ENCODE data around the gene EPHB3. TPM values are rescaled to one million over a fixed set of nuclear protein-coding genes. Genes with fewer than 3 reads are reported as not detected.

The EPHB3 gene
- total and polyA plus RNA-seq, 10 of the 15 experiments (the other 5 are each of a cell fraction or from before 2014, with no cell fraction given), result 0.09 TPM; not detected in 9

- intact Hi-C loops (cut with micrococcal nuclease; ENCODE audit: unreplicated experiment) (loop anchor here (5.0 kb wide), 3 partner anchors 76 to 646 kb away; no protein-coding TSS in a partner anchor), in situ Hi-C loops (cut with MboI) (no loop called here)
- ChIA-PET SMC1A (ENCODE audit: uncharacterized antibody, unreplicated experiment) (interaction anchor here (1.2 to 2.1 kb wide), 2 partner anchors 25 to 172 kb away, joined by 3 to 10 read pairs; no protein-coding TSS in a partner anchor), CTCF (interaction anchor here (0.7 to 4.9 kb wide), 3 partner anchors 18 to 648 kb away, joined by 3 to 31 read pairs (median 3); no protein-coding TSS in a partner anchor), POLR2A (no interaction called here), RAD21 (ENCODE audit: unreplicated experiment) (no interaction called here)
- FAIRE-seq (no peak), DNase-seq (ENCODE audit: low read depth, low spot score) (no peak), ATAC-seq (no peak)
- H3K27me3 ChIP-seq (replicated peaks in 1 of 2; ENCODE audit: control insufficient read depth in 2 of 2, insufficient read depth in 2 of 2, low read length in 1 of 2), result peaks cover 0 to 1% of the 10 kb centered on the region in 2 experiments; a peak in 2 of 4 replicates
- no peak overlapping the region for H3K4me3 ChIP-seq
- H3K36me3 ChIP-seq (ENCODE audit: control insufficient read depth in 2 of 2, insufficient read depth in 2 of 2, low read length in 1 of 2), result no peaks in the 10 kb centered on the region
- no peak overlapping the region for H3K4me2 ChIP-seq (ENCODE audit: control insufficient read depth, insufficient read depth)
- 65% methylated on average over 6 of the region's 6 CpGs for WGBS (ENCODE audit: insufficient coverage, insufficient replicate concordance, low lambda C conversion rate, missing lambda C conversion rate)
- no peak overlapping the region for H3K9ac ChIP-seq (ENCODE audit: control insufficient read depth, insufficient read depth, low read length)
- H3K27ac ChIP-seq (ENCODE audit: control insufficient read depth, insufficient read depth), result no peak overlapping the region
- BruUV-seq (replicated peaks), result no TSS peak
- H3K4me1 ChIP-seq (ENCODE audit: control insufficient read depth, insufficient read depth, low read length), result no peaks in the 10 kb centered on the region
- TF ChIP-seq STAT3 (IDR thresholded peaks at IDR 0.05; ENCODE audit: low read depth, low read length) (no peak), SPI1 (IDR thresholded peaks at IDR 0.05; ENCODE audit: borderline replicate concordance, insufficient read depth, low read depth, low read length) (no peak), ASH2L (IDR thresholded peaks at IDR 0.05; ENCODE audit: borderline replicate concordance, low read depth) (no peak), ZBTB4 (CRISPR knock-in tag; IDR thresholded peaks at IDR 0.05) (no peak), ELK1 (IDR thresholded peaks at IDR 0.05; ENCODE audit: low read depth, low read length) (no peak), HDAC6 (IDR thresholded peaks at IDR 0.05; ENCODE audit: unreplicated experiment) (no peak), NR2C1 (IDR thresholded peaks at IDR 0.05) (no peak), BCL11A (IDR thresholded peaks at IDR 0.05; ENCODE audit: low read depth, low read length) (no peak), POLR2A (IDR thresholded peaks at IDR 0.05; ENCODE audit: low read depth, low read length) (no peak), NFXL1 (IDR thresholded peaks at IDR 0.05; ENCODE audit: borderline replicate concordance) (no peak), JUND (IDR thresholded peaks at IDR 0.05; ENCODE audit: low read depth, low read length) (no peak), MYC (IDR thresholded peaks at IDR 0.05; ENCODE audit: insufficient read depth, insufficient read length, insufficient replicate concordance, low read length, severe bottlenecking) (no peak), TBL1XR1 (IDR thresholded peaks at IDR 0.05; ENCODE audit: low read depth, low read length) (no peak), FOXK2 (IDR thresholded peaks at IDR 0.05) (no peak)
- H3K79me2 ChIP-seq (ENCODE audit: control insufficient read depth, insufficient read depth, low read length), result no peaks in the 10 kb centered on the region
- no peaks in the 10 kb centered on the region for H4K20me1 ChIP-seq (ENCODE audit: control insufficient read depth, insufficient read depth)
- H2AFZ ChIP-seq (ENCODE audit: control insufficient read depth, low read depth, low read length), result no peak overlapping the region
- H3K9me3 ChIP-seq (replicated peaks; ENCODE audit: control insufficient read depth, insufficient read depth, low read length), result no peaks in the 10 kb centered on the region
Measured at GRCh38 chr3:184543256-184543655, 18.3 kb upstream of the EPHB3 start.

Data from GM12878 (cell line).